K562 (cell line): Measurements from ENCODE around the gene RPL29. TPM values are rescaled to one million over a fixed set of nuclear protein-coding genes. Genes with fewer than 3 reads are reported as not detected.
A peak's percentile ranks its signal among the peaks of the same experiment; 100 is the strongest.

Source experiments
- ARNT ChIP-seq, 2 experiments: fragments of 450-650 bp; IDR thresholded peaks; 2 replicates each; pipeline ENCODE4 v1.6.1; 2016; ENCODE audit warnings: mild to moderate bottlenecking in 1 of 2
- BCOR ChIP-seq: fragments of 450-650 bp; IDR thresholded peaks from 2 replicates; pipeline ENCODE4 v1.6.1; 2016
- CBX5 ChIP-seq: IDR thresholded peaks from 2 replicates; pipeline ENCODE4 v1.6.1; 2014; ENCODE audit warnings: low read depth, borderline replicate concordance
- CBX8 ChIP-seq: fragments of 200-600 bp; sonication (generic); IDR thresholded peaks from 2 replicates; pipeline ENCODE4 v1.6.1; 2012; ENCODE audit warnings: borderline replicate concordance, mixed run types, low read depth, mild to moderate bottlenecking, moderate library complexity, mixed read lengths, low read length, control low read depth, inconsistent platforms; ENCODE audit not compliant: poor library complexity, severe bottlenecking; ENCODE audit errors: extremely low read depth
- CREB1 ChIP-seq, 2 experiments: sonication (generic) in 1 of 2; formaldehyde crosslinking in 1 of 2; IDR thresholded peaks; 2 replicates each; pipeline versions ENCODE4 v1.6.1 to v1.8.0; 2012 to 2022; ENCODE audit warnings: inconsistent platforms in 1 of 2, mild to moderate bottlenecking in 1 of 2, missing genetic modification reagents in 1 of 2, moderate library complexity in 1 of 2
- EGR1 ChIP-seq: fragments of 450-650 bp; conservative IDR thresholded peaks from 2 replicates; pipeline ENCODE4 v1.6.1; 2017; ENCODE audit warnings: mild to moderate bottlenecking
- FOXK1 ChIP-seq: sonication (generic); formaldehyde crosslinking; IDR thresholded peaks from 2 replicates; pipeline ENCODE4 v1.8.0; 2022; ENCODE audit warnings: missing genetic modification reagents, mild to moderate bottlenecking, borderline replicate concordance
- ILF3 ChIP-seq: fragments of 450-650 bp; IDR thresholded peaks from 2 replicates; pipeline ENCODE4 v1.6.1; 2018; ENCODE audit warnings: antibody characterized with exemption, mild to moderate bottlenecking, moderate library complexity, borderline replicate concordance
- ILK ChIP-seq: fragments of 450-650 bp; IDR thresholded peaks from 2 replicates; pipeline ENCODE4 v1.6.1; 2016; ENCODE audit warnings: missing genetic modification characterization, low read depth, mild to moderate bottlenecking, missing compliant biosample characterization, moderate library complexity, borderline replicate concordance
- KLF16 ChIP-seq: IDR thresholded peaks from 2 replicates; pipeline ENCODE4 v1.6.1; 2016; ENCODE audit warnings: antibody characterized with exemption
- MCM3 ChIP-seq: fragments of 450-650 bp; IDR thresholded peaks from 2 replicates; pipeline ENCODE4 v1.6.1; 2016
- POLR2AphosphoS2 ChIP-seq: IDR thresholded peaks from 2 replicates; pipeline ENCODE4 v1.6.1; 2012; ENCODE audit warnings: low read length, improper control_type of control experiment
- ZBTB8A ChIP-seq: fragments of 450-650 bp; IDR thresholded peaks from 2 replicates; pipeline ENCODE4 v1.6.1; 2018; ENCODE audit warnings: mild to moderate bottlenecking, moderate library complexity; ENCODE audit not compliant: partially characterized antibody
- ZNF717 ChIP-seq: fragments of 250-450 bp; sonication (Bioruptor Pico); IDR thresholded peaks from 2 replicates; pipeline ENCODE4 v1.5.0; 2021
- polyA plus RNA-seq, 8 experiments: library from polyadenylated mRNA; depleted of rRNA in 4 of 8; stranded (reverse) in 5 of 8; unstranded in 3 of 8; fragments of >200 nt; fragmentation: Nextera tagmentation in 2 of 8; fragmentation: Illumina TruSeq in 1 of 8; extraction: Ambion mirVana in 2 of 8; extraction: Trizol in 1 of 8; gene quantifications; 2 replicates each; pipeline versions ENCODE4 v1.2.1 to v1.2.3, GENCODE V29; 2011 to 2014; ENCODE audit warnings: inconsistent platforms in 1 of 8, missing spikeins in 1 of 8
- total RNA-seq, 7 experiments: library from RNA; depleted of rRNA in 6 of 7; stranded (reverse); fragments of >200 nt in 6 of 7; fragmentation: Illumina TruSeq in 2 of 7; extraction: Trizol in 2 of 7; gene quantifications; 2 replicates each; pipeline versions ENCODE4 v1.2.1 to v1.2.3, GENCODE V29; 2011 to 2021; ENCODE audit warnings: low replicate concordance in 1 of 7
- TF ChIP-seq, protein P1 (sequence below), 2 experiments: IDR thresholded peaks; 2 replicates each; pipeline ENCODE4 v1.6.1; 2012; ENCODE audit warnings: improper control_type of control experiment in 2 of 2, low read depth in 2 of 2, low read length in 2 of 2, borderline replicate concordance in 1 of 2
- TF ChIP-seq, protein P2 (sequence below): fragments of 450-650 bp; IDR thresholded peaks from 2 replicates; pipeline ENCODE4 v1.6.1; 2016
- TF ChIP-seq, protein P3 (sequence below): fragments of 250-450 bp; sonication (Bioruptor Pico); IDR thresholded peaks from 2 replicates; pipeline ENCODE4 v1.5.0; 2022; ENCODE audit warnings: mild to moderate bottlenecking
- TF ChIP-seq, protein P4 (sequence below): fragments of 250-450 bp; sonication (Bioruptor Pico); IDR thresholded peaks from 2 replicates; pipeline ENCODE4 v1.4.0; 2020; ENCODE audit warnings: mild to moderate bottlenecking, moderate library complexity
- TF ChIP-seq, protein P5 (sequence below): fragments of 250-450 bp; sonication (Bioruptor Pico); IDR thresholded peaks from 2 replicates; pipeline ENCODE4 v1.5.0; 2021

RPL29 gene
- total and polyA plus RNA-seq, 9 of the 15 experiments (the other 6 are each of a cell fraction or from before 2014, with no cell fraction given) = 568 to 1,475 (median 1,104) TPM

DNA sequence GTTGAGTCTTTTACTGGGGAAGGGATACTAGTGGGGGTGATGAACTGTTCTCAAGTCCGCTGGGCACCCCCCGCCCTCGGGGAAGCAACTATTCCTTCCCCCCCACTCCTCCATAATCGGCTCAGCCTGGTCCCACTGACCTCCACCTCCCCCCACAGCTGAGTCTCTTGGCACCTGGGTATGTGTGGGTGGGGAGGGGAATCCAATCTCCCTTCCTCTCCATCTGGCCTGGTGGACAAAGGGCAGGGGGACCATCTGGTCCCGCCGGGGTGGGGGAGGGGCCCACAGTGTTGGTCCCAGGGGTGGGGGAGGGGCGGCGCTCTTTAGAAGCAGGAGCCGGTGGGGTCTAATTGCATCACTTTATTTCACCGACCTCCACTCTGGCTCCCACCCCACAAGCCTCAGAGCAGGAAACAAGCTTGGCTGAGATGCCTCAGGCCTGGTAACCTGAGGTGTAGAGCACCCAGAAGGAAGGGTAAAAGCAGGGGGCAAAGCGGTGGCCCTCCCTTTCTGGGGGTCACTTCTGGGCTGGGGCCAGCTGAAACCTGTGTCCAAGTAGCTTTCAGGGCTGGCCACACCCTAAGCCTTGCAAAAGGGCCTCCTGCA is 27.4 kb downstream of the RPL29 start (continued):
- TF ChIP-seq, protein P1, sequence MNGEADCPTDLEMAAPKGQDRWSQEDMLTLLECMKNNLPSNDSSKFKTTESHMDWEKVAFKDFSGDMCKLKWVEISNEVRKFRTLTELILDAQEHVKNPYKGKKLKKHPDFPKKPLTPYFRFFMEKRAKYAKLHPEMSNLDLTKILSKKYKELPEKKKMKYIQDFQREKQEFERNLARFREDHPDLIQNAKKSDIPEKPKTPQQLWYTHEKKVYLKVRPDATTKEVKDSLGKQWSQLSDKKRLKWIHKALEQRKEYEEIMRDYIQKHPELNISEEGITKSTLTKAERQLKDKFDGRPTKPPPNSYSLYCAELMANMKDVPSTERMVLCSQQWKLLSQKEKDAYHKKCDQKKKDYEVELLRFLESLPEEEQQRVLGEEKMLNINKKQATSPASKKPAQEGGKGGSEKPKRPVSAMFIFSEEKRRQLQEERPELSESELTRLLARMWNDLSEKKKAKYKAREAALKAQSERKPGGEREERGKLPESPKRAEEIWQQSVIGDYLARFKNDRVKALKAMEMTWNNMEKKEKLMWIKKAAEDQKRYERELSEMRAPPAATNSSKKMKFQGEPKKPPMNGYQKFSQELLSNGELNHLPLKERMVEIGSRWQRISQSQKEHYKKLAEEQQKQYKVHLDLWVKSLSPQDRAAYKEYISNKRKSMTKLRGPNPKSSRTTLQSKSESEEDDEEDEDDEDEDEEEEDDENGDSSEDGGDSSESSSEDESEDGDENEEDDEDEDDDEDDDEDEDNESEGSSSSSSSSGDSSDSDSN (IDR thresholded peaks at IDR 0.05; ENCODE audit: borderline replicate concordance in 1 of 2, low read depth in 2 of 2, low read length in 2 of 2) = no peak
- TF ChIP-seq ZBTB8A = no peak
- no peak for TF ChIP-seq POLR2AphosphoS2
- no peak for TF ChIP-seq MCM3
- TF ChIP-seq, protein P2, sequence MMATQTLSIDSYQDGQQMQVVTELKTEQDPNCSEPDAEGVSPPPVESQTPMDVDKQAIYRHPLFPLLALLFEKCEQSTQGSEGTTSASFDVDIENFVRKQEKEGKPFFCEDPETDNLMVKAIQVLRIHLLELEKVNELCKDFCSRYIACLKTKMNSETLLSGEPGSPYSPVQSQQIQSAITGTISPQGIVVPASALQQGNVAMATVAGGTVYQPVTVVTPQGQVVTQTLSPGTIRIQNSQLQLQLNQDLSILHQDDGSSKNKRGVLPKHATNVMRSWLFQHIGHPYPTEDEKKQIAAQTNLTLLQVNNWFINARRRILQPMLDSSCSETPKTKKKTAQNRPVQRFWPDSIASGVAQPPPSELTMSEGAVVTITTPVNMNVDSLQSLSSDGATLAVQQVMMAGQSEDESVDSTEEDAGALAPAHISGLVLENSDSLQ = no peak
- no peak for TF ChIP-seq ILF3
- TF ChIP-seq, protein P3, sequence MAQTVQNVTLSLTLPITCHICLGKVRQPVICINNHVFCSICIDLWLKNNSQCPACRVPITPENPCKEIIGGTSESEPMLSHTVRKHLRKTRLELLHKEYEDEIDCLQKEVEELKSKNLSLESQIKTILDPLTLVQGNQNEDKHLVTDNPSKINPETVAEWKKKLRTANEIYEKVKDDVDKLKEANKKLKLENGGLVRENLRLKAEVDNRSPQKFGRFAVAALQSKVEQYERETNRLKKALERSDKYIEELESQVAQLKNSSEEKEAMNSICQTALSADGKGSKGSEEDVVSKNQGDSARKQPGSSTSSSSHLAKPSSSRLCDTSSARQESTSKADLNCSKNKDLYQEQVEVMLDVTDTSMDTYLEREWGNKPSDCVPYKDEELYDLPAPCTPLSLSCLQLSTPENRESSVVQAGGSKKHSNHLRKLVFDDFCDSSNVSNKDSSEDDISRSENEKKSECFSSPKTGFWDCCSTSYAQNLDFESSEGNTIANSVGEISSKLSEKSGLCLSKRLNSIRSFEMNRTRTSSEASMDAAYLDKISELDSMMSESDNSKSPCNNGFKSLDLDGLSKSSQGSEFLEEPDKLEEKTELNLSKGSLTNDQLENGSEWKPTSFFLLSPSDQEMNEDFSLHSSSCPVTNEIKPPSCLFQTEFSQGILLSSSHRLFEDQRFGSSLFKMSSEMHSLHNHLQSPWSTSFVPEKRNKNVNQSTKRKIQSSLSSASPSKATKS = no peak
- no peak for TF ChIP-seq FOXK1
- TF ChIP-seq CBX8 = no peak
- no peak for TF ChIP-seq CBX5
- no peak for TF ChIP-seq KLF16
- TF ChIP-seq CREB1 (IDR thresholded peaks at IDR 0.05) = no peak
- TF ChIP-seq CREB1 (CRISPR knock-in tag; IDR thresholded peaks at IDR 0.05) = no peak
- no peak for TF ChIP-seq ZNF717 (CRISPR knock-in tag)
- TF ChIP-seq EGR1 = 0 out of 2 replicates have a peak, but pooled peaks have one; percentile 20
- no peak for TF ChIP-seq BCOR
- no peak for TF ChIP-seq ARNT (IDR thresholded peaks at IDR 0.05)
- TF ChIP-seq ILK (tag) = no peak
- TF ChIP-seq, protein P4, sequence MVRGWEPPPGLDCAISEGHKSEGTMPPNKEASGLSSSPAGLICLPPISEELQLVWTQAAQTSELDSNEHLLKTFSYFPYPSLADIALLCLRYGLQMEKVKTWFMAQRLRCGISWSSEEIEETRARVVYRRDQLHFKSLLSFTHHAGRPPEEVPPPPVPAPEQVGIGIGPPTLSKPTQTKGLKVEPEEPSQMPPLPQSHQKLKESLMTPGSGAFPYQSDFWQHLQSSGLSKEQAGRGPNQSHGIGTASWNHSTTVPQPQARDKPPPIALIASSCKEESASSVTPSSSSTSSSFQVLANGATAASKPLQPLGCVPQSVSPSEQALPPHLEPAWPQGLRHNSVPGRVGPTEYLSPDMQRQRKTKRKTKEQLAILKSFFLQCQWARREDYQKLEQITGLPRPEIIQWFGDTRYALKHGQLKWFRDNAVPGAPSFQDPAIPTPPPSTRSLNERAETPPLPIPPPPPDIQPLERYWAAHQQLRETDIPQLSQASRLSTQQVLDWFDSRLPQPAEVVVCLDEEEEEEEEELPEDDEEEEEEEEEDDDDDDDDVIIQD (CRISPR knock-in tag) = no peak
- TF ChIP-seq, protein P5, sequence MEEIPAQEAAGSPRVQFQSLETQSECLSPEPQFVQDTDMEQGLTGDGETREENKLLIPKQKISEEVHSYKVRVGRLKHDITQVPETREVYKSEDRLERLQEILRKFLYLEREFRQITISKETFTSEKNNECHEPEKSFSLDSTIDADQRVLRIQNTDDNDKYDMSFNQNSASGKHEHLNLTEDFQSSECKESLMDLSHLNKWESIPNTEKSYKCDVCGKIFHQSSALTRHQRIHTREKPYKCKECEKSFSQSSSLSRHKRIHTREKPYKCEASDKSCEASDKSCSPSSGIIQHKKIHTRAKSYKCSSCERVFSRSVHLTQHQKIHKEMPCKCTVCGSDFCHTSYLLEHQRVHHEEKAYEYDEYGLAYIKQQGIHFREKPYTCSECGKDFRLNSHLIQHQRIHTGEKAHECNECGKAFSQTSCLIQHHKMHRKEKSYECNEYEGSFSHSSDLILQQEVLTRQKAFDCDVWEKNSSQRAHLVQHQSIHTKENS (CRISPR knock-in tag) = no peak
